ENCODE measurements around the gene CA7.

- TF ChIP-seq CTCF (IDR thresholded peaks at IDR 0.05 in 4 of 5, conservative IDR thresholded peaks at IDR 0.05 in 1 of 5), result no peak
- TF ChIP-seq POLR2A (IDR thresholded peaks at IDR 0.05), result no peak
Measured at GRCh38 chr16:66895689-66895979, 51.4 kb downstream of the CA7 start.

Data from gastrocnemius medialis (tissue), 4 donors.